Measurements from ENCODE around the gene PRICKLE1.
A peak's percentile ranks its signal among the peaks of the same experiment; 100 is the strongest.

Gene PRICKLE1

DNA sequence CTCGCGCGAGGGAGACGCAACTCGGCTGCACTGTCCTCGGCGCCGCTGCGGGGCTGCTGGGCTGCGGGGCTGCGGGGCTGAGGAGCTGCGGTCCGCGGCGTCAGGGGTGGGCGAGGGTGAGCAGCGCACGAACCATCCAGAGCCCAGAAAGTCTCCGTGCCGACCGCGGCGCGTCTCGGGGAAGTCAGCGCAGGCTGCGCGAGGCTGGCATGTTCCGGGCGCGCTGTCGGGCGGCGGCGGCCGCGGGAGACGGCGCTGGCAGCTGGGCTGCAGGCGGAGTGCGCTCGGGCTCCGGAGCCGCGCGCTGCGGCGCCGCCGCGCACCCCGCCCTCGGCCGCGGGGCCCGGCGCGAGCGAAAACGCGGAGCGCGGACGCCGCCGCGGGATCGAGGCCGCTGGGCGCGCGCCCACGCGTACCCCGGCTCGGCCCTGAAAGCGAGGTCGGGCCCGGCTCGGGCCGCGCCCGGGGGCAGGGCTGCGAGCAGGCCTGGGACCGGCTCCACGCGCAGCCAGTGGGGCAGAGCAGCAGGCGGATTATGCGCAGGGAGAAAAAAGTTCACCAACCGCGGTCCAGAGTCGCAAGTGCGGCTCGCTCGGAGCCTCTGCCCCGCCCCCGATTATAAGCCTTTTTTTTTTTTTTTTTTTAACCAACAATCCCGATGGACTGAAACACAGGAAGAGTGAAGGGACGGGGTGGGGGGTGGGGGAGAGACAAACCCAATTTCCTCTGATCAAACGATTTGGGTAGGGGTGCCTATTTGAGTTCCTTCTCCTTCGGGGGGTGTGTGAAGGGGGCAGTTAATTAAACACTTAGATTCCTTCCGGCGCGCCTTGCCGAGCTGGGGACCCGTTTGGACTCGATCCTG is at the start of gene PRICKLE1:
PRICKLE1 (minus strand) TSS at position 282 of the 865 bp plus-strand sequence. CDS start 117,230 bp downstream, outside the sequence.
- no peak for DNase-seq (ENCODE audit: low read depth)
- H3K4me3 ChIP-seq (ENCODE audit: low read length), result peak within 1 kb of the TSS; percentile 86
- TF ChIP-seq, protein P1, sequence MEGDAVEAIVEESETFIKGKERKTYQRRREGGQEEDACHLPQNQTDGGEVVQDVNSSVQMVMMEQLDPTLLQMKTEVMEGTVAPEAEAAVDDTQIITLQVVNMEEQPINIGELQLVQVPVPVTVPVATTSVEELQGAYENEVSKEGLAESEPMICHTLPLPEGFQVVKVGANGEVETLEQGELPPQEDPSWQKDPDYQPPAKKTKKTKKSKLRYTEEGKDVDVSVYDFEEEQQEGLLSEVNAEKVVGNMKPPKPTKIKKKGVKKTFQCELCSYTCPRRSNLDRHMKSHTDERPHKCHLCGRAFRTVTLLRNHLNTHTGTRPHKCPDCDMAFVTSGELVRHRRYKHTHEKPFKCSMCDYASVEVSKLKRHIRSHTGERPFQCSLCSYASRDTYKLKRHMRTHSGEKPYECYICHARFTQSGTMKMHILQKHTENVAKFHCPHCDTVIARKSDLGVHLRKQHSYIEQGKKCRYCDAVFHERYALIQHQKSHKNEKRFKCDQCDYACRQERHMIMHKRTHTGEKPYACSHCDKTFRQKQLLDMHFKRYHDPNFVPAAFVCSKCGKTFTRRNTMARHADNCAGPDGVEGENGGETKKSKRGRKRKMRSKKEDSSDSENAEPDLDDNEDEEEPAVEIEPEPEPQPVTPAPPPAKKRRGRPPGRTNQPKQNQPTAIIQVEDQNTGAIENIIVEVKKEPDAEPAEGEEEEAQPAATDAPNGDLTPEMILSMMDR (conservative IDR thresholded peaks at IDR 0.05; ENCODE audit: low read depth, low read length), result no peak

DNA sequence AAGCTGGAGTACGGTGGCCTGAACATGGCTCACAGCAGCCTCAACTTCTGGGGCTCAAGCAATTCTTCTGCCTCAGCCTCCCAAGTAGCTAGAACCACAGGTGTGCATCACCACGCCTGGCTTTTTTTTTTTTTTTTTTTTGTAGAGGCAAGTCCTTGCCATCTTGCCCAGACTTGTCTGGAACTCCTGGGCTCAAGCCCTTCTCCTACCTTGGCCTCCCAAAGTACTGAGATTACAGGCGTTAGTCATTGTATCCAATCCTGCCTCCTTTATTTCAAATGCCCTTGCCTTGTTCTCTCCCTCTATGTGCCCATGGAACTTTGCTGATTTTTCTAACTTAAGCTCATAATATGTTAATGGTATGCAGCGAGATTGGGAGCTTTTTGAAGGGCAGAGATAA is 49.2 kb upstream of the PRICKLE1 start:
- no peak overlapping the region for H3K4me3 ChIP-seq (ENCODE audit: low read length)
- DNase-seq (ENCODE audit: low read depth), result no peak
- TF ChIP-seq, protein P1 (conservative IDR thresholded peaks at IDR 0.05; ENCODE audit: low read depth, low read length), result no peak

DNA sequence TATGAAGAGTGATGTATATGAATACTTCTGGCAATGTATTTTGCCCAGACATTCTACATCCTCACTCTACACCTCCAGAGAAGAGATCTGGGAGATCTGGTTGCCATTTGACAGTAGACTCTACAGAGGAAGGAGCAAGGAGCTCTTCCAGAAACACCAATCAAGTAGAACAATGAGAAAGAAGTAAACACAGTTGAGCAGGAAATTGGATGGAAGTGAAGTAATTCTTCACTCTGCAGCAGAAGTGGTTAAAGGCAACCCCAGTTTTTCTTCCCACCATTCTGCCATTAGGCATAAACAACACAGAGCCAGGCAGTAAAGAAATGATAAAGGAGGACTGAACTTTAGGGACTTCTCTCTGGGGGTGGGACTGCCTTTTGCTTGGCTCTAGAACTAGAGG is 48.5 kb upstream of the PRICKLE1 start:
- TF ChIP-seq, protein P1 (conservative IDR thresholded peaks at IDR 0.05; ENCODE audit: low read depth, low read length), result no peak
- no peak overlapping the region for H3K4me3 ChIP-seq (ENCODE audit: low read length)
- no peak for DNase-seq (ENCODE audit: low read depth)

DNA sequence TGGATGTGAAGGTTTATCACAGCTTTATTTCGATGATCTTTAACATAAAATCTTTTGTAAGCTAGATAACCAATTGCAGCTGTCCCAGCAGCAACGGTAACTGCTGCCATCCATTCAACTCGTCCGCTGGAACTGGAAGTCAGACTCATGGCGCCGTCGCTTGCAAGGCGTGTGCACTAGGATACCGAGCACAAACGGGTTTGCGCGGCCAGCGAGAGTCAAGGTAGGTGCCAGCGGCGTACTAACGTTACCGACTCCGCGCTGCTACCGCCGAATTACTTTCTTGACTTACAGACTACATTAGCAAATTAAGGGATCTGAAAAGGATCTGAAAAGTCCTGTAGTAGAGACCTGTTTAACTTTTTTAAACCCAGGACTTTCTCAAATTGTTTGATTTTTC is 47.4 kb upstream of the PRICKLE1 start:
- H3K4me3 ChIP-seq (ENCODE audit: low read length), result no peak overlapping the region
- DNase-seq (ENCODE audit: low read depth), result no peak
- TF ChIP-seq, protein P1 (conservative IDR thresholded peaks at IDR 0.05; ENCODE audit: low read depth, low read length), result no peak

DNA sequence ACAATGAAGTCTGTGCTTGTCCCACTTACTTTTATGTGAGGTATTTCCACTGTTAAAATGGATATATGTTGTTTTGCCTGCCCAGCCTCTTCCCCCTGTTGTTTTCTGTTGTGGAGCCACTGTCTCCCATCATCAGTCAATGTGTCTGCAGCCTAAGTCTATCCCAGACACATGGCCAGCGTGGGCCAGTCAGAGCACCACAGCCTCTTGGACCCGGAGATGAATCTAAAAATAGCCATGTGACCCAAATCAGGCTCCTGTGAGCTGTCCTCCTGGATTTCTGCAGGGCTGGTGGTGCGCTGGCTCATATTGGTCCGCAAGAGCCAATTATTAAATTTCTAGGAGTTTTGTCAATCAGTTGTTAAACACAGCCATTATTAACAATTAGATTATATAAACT is 44.0 kb upstream of the PRICKLE1 start:
- no peak overlapping the region for H3K4me3 ChIP-seq (ENCODE audit: low read length)
- TF ChIP-seq, protein P1 (conservative IDR thresholded peaks at IDR 0.05; ENCODE audit: low read depth, low read length), result no peak
- no peak for DNase-seq (ENCODE audit: low read depth)

DNA sequence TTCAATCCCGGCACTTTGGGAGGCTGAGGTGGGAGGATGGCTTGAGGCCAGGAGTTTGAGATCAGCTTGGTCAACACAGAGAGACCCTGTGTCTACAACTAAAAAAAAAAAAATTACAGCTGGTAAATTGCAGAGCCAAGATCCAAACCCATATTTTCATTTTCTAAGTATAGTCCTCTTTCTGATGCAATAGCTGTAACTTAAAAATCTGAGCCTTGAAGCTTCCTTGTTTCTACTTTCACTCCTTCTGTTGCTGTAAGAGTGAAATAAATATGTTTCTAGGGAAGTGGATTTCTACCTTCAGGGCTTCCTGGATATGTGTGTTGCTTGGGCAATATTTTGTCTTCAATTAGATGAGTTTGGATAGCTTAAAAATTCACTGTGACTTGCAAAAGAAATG is 42.0 kb upstream of the PRICKLE1 start:
- H3K4me3 ChIP-seq (ENCODE audit: low read length), result no peak overlapping the region
- no peak for DNase-seq (ENCODE audit: low read depth)

More for the DNA sequence above, 42.0 kb upstream of the PRICKLE1 start:
- TF ChIP-seq, protein P1 (conservative IDR thresholded peaks at IDR 0.05; ENCODE audit: low read depth, low read length), result no peak
